HAP-1 (cell line): ENCODE data around the gene FES.
A peak's percentile ranks its signal among the peaks of the same experiment; 100 is the strongest.

Experiments used
- DNase-seq, 2 experiments: peaks; one replicate each; pipeline ENCODE4 v3.0.0-alpha.2; 2016 to 2020; ENCODE audit warnings: low spot score in 2 of 2
- H3K27me3 ChIP-seq: fragments of 250-450 bp; sonication (Bioruptor Pico); 2 replicates; pipeline ENCODE4 v1.5.1; 2020; ENCODE audit warnings: low read depth, mild to moderate bottlenecking, moderate library complexity
- H3K36me3 ChIP-seq: fragments of 250-450 bp; sonication (Bioruptor Pico); replicated peaks from 2 replicates; pipeline ENCODE4 v1.5.1; 2020; ENCODE audit warnings: mild to moderate bottlenecking
- H3K4me1 ChIP-seq: fragments of 250-450 bp; sonication (Bioruptor Pico); 2 replicates; pipeline ENCODE4 v1.5.1; 2020; ENCODE audit warnings: mild to moderate bottlenecking
- H3K4me3 ChIP-seq: fragments of 250-450 bp; sonication (Bioruptor Pico); 2 replicates; pipeline ENCODE4 v1.5.1; 2020; ENCODE audit warnings: mild to moderate bottlenecking, moderate library complexity
- H3K9me3 ChIP-seq: fragments of 250-450 bp; sonication (Bioruptor Pico); 2 replicates; pipeline ENCODE4 v1.5.1; 2020; ENCODE audit warnings: mild to moderate bottlenecking, moderate library complexity
- in situ Hi-C: fragments of 300-500 bp; cut with MboI; formaldehyde crosslinking; loops from 3 replicates; pipeline ENCODE4 v1.14.3; 2020; ENCODE audit warnings: low sequenced_read_pairs, inconsistent platforms, mixed read lengths

Gene FES

GRCh38 chr15:90883526-90883975 is 753 bp upstream of the FES start:
- Histone ChIP-seq H3K9me3 (no peaks in the 10 kb centered on the region), H3K36me3 (peaks cover 27% of the 10 kb centered on the region), H3K4me1 (peaks cover 14% of the 10 kb centered on the region), H3K4me3 (no peak overlapping the region), H3K27me3 (no peaks in the 10 kb centered on the region)
- in situ Hi-C loops, result loop anchor here (10.0 to 25.0 kb wide), 2 partner anchors 396 to 559 kb away; no protein-coding TSS in a partner anchor
- peak in 1 of 2 experiments; percentile 39 for DNase-seq

DNA sequence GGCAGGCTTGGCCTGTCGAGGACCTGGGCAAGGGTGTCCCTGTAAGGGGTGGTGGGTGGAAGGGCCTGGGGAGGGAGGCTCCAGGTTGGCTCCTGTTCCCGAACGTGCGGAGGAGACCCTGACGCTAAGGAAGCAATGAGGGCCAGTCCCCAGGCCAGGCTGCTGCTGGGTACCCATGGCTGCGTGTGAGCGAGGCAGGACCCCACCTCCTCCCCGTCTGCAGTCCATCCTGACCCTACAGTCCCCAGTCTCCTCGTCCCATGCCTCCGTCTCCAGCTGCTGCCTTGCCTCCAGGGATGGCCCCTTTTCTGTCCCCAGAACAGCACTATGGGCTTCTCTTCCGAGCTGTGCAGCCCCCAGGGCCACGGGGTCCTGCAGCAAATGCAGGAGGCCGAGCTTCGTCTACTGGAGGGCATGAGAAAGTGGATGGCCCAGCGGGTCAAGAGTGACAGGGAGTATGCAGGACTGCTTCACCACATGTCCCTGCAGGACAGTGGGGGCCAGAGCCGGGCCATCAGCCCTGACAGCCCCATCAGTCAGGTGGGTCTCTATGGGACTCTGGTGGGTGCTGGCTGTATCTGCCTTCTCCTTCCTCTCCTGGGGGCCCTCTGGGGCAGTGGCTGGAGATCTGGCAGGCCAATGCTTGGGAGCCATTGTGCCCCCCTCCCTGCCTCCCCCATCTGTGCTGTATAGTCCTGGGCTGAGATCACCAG is 571 bp downstream of the FES start:
- no peaks in the 10 kb centered on the region for H3K27me3 ChIP-seq
- peaks cover 16% of the 10 kb centered on the region for H3K36me3 ChIP-seq
- H3K4me1 ChIP-seq, result peaks cover 14% of the 10 kb centered on the region
- no peaks in the 10 kb centered on the region for H3K9me3 ChIP-seq
- H3K4me3 ChIP-seq, result peak overlapping the region; percentile 27
- in situ Hi-C loops, result loop anchor here (5.0 to 25.0 kb wide), 3 partner anchors 238 to 560 kb away; no protein-coding TSS in a partner anchor
- no peak for DNase-seq

DNA sequence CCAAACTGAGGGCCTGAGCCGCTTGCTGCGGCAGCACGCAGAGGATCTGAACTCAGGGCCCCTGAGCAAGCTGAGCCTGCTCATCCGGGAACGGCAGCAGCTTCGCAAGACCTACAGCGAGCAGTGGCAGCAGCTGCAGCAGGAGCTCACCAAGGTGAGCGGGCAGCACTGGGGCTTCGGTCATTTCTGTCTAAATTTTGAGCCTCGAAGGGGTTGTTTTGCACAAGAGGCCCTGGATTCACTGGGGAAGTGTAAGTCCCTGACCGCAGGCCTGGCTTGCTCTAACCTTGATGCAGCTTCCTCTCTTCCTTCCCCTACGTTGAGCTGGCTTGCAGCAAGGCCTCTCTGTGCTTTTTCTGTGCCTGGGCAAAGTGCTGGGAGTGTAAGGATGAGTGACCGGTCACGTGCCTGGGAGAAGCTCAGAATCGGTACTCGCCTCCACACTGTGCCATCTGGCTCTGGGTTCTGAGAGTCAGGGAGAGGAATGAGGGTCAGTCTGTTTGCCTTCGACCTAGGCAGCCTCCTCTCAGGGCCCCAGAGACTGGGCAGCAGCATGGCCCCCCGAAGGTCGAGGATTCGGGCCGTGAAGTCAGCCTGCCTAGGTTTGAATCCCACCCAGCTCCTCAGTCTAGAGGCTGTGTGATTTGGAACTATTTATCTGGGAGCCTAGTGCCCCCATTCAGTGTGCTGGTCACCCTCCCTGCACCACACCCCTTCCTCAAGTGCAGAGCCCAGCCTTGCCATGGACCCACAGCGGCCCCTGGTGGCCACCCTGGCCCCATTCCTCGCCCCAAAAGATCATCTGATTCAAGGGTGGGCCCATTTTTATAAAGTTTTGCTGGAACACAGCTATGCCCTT is 1.4 kb downstream of the FES start:
- peak; percentile 70 to 93 for DNase-seq
- Histone ChIP-seq H3K27me3 (no peaks in the 10 kb centered on the region), H3K4me3 (no peak overlapping the region), H3K36me3 (peaks cover 11% of the 10 kb centered on the region), H3K9me3 (no peaks in the 10 kb centered on the region), H3K4me1 (peaks cover 14% of the 10 kb centered on the region)
- in situ Hi-C loops, result loop anchor here (5.0 to 25.0 kb wide), 3 partner anchors 238 to 561 kb away; no protein-coding TSS in a partner anchor

DNA sequence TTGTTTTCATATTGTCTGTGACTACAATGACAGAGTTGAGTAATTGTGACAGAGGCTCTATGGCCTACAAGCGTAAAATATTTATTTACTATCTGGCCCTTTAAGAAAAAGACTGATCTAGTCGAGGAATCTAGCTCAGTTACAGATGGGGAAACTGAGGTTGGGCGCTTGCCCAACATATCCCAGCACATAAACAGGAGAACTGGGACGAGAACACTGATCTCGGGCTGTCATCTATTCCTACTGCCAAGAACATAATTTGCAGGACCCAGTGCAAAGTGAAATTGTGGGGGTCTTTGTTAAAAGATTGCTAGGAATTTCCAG is 1.9 kb downstream of the FES start:
- in situ Hi-C loops, result loop anchor here (5.0 to 25.0 kb wide), 3 partner anchors 239 to 561 kb away; no protein-coding TSS in a partner anchor
- peaks cover 14% of the 10 kb centered on the region for H3K4me1 ChIP-seq
- no peak overlapping the region for H3K4me3 ChIP-seq
- H3K9me3 ChIP-seq, result no peaks in the 10 kb centered on the region
- H3K27me3 ChIP-seq, result no peaks in the 10 kb centered on the region
- peaks cover 8% of the 10 kb centered on the region for H3K36me3 ChIP-seq
- DNase-seq, result no peak

DNA sequence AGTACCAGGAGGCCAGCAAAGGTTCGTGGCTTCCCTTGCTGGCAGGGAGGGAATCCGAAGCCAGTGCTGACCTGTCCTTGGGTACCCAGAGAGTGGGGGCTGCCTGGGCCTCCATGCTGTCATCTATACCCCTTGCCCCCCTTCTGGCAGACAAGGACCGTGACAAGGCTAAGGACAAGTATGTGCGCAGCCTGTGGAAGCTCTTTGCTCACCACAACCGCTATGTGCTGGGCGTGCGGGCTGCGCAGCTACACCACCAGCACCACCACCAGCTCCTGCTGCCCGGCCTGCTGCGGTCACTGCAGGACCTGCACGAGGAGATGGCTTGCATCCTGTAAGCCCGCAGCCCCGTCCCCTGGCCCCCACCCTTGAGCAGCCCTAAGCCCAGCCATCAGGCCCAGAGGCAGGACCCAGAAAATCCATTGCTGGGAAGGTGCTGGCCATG is 2.8 kb downstream of the FES start:
- Histone ChIP-seq H3K4me3 (no peak overlapping the region), H3K36me3 (0 out of 2 replicates have a peak, but pooled peaks cover 4% of the 10 kb centered on the region), H3K27me3 (no peaks in the 10 kb centered on the region), H3K4me1 (peaks cover 14% of the 10 kb centered on the region), H3K9me3 (no peaks in the 10 kb centered on the region)
- no peak for DNase-seq
- in situ Hi-C loops, result loop anchor here (5.0 to 25.0 kb wide), 3 partner anchors 240 to 562 kb away; no protein-coding TSS in a partner anchor

GRCh38 chr15:90889313-90889730 is 5.0 kb downstream of the FES start:
- no peaks in the 10 kb centered on the region for H3K9me3 ChIP-seq
- no peak for DNase-seq
- H3K36me3 ChIP-seq, result peaks cover 5% of the 10 kb centered on the region
- H3K4me3 ChIP-seq, result no peak overlapping the region
- H3K27me3 ChIP-seq, result no peaks in the 10 kb centered on the region
- in situ Hi-C loops, result loop anchor here (5.0 to 25.0 kb wide), 3 partner anchors 242 to 565 kb away; no protein-coding TSS in a partner anchor
- peaks cover 4% of the 10 kb centered on the region; the same call in 1 of the 2 replicates for H3K4me1 ChIP-seq

DNA sequence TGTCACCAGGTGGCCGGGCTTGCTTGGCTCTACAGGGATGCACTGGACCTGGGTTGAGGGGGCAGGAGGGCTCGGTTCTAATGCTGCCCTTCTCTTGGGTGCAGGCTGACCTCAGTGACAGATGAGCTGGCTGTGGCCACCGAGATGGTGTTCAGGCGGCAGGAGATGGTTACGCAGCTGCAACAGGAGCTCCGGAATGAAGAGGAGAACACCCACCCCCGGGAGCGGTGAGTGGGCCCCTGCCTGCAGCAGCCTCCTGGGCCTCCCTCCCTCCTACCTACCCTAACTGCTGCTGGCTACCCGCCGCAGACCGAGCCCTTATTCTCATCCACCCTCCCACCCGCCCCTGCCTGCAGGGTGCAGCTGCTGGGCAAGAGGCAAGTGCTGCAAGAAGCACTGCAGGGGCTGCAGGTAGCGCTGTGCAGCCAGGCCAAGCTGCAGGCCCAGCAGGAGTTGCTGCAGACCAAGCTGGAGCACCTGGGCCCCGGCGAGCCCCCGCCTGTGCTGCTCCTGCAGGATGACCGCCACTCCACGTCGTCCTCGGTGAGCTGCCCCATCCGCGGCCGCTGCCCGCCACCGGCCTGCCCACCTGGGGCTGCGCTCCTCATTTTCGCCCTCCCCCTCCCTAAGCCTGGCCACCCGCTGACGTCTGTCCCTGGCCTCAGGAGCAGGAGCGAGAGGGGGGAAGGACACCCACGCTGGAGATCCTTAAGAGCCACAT is 5.6 kb downstream of the FES start:
- in situ Hi-C loops, result loop anchor here (5.0 to 25.0 kb wide), 3 partner anchors 243 to 565 kb away; no protein-coding TSS in a partner anchor
- Histone ChIP-seq H3K36me3 (peaks cover 5% of the 10 kb centered on the region), H3K4me3 (no peak overlapping the region), H3K9me3 (no peaks in the 10 kb centered on the region), H3K4me1 (no peaks in the 10 kb centered on the region), H3K27me3 (no peaks in the 10 kb centered on the region)
- no peak for DNase-seq

- peaks cover 5% of the 10 kb centered on the region for H3K36me3 ChIP-seq
- no peaks in the 10 kb centered on the region for H3K4me1 ChIP-seq
- DNase-seq, result no peak
- no peaks in the 10 kb centered on the region for H3K27me3 ChIP-seq
- H3K4me3 ChIP-seq, result no peak overlapping the region
- in situ Hi-C loops, result loop anchor here (25.0 kb wide), 1 partner anchor 404 kb away; no protein-coding TSS in a partner anchor
- H3K9me3 ChIP-seq, result no peaks in the 10 kb centered on the region
Observed at GRCh38 chr15:90890839-90891238, 6.5 kb downstream of the FES start.

GRCh38 chr15:90891346-90891949 is 7.1 kb downstream of the FES start:
- Histone ChIP-seq H3K27me3 (no peaks in the 10 kb centered on the region), H3K36me3 (peaks cover 5% of the 10 kb centered on the region), H3K4me1 (no peaks in the 10 kb centered on the region), H3K4me3 (no peak overlapping the region), H3K9me3 (no peaks in the 10 kb centered on the region)
- in situ Hi-C loops, result loop anchor here (25.0 kb wide), 1 partner anchor 404 kb away; no protein-coding TSS in a partner anchor
- no peak for DNase-seq

DNA sequence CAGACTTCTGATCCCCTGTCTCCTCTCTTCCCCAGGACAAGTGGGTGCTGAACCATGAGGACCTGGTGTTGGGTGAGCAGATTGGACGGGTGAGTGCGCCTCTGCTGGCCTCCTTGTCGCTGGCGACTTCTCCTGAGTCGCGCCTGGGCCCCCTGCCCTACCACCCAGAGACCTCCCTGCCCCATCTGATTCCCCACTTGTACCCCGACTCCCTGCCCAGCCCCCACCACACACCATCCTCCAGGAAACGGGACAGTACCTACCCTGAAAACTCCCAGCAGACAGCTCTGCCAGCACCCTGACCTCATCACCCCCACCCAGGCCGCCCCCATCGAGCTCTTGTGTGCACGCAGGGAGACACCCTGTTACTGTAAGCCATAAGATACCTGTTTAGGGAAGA is 7.7 kb downstream of the FES start:
- no peak for DNase-seq
- in situ Hi-C loops, result loop anchor here (25.0 kb wide), 1 partner anchor 405 kb away; no protein-coding TSS in a partner anchor
- H3K4me1 ChIP-seq, result no peaks in the 10 kb centered on the region
- H3K9me3 ChIP-seq, result no peaks in the 10 kb centered on the region
- H3K4me3 ChIP-seq, result no peak overlapping the region
- H3K27me3 ChIP-seq, result no peaks in the 10 kb centered on the region
- peaks cover 5% of the 10 kb centered on the region for H3K36me3 ChIP-seq

- DNase-seq, result no peak
- Histone ChIP-seq H3K27me3 (no peaks in the 10 kb centered on the region), H3K36me3 (peaks cover 5% of the 10 kb centered on the region), H3K4me3 (no peak overlapping the region; the same call in 1 of the 2 replicates), H3K4me1 (no peaks in the 10 kb centered on the region), H3K9me3 (no peaks in the 10 kb centered on the region)
- in situ Hi-C loops, result loop anchor here (25.0 kb wide), 1 partner anchor 405 kb away; no protein-coding TSS in a partner anchor
Observed at GRCh38 chr15:90892498-90893174, 8.3 kb downstream of the FES start.
